SIG-M5 treated with dmso at 0.1 percent for 504 hours (cell line): ENCODE measurements around the gene COL20A1.

ENCODE experiments used
- DNase-seq: peaks from one replicate; lab custom pipeline; 2025; ENCODE audit not compliant: unreplicated experiment; lab: John Stamatoyannopoulos, UW

COL20A1 gene

DNA sequence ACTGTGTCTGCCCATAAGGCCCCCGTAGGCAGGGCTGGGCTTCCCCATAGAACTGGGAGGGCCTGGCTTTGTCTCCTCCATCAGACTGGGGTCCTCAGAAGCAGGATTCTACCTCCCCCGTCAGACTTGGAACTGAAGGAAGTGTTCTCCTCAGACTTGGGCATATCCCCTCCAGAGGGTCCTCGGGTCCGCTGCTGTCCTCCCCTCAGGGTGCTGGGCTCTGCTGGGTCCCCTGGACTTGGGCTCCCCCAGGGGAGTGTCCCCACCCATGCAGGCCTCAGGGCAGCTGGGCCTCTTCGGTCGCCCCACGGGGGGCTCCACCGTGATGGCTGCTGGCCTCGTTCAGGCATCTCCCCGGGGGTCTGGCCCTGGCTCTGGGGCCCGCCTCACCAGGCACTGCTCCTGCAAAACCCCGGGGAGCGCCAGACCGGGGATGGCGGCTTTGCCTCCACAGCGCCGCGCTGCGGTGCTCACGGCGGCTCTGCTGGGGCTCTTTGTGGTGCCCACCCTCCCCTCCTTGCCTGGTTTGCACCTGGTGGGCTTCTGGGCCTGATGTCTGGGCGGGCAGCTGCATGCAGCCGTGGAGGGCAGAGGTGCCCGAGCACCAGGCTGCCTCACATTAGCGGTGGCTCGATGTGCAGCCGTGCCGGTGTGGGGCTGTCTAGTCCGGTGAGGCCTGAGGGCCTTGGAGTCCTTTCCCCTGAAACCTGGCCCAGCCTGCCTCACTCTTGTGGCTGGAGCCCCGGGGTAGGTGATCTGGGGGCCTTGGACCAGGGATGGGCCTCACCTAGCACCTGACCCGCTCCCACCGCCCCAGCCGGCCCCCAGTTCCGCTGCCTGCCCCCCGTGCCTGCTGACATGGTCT lies 13.9 kb downstream of the COL20A1 start:
- no peak for DNase-seq

- DNase-seq, result no peak
These were observed 14.7 kb downstream of the COL20A1 start for GRCh38 chr20:63307538-63308217.

DNA sequence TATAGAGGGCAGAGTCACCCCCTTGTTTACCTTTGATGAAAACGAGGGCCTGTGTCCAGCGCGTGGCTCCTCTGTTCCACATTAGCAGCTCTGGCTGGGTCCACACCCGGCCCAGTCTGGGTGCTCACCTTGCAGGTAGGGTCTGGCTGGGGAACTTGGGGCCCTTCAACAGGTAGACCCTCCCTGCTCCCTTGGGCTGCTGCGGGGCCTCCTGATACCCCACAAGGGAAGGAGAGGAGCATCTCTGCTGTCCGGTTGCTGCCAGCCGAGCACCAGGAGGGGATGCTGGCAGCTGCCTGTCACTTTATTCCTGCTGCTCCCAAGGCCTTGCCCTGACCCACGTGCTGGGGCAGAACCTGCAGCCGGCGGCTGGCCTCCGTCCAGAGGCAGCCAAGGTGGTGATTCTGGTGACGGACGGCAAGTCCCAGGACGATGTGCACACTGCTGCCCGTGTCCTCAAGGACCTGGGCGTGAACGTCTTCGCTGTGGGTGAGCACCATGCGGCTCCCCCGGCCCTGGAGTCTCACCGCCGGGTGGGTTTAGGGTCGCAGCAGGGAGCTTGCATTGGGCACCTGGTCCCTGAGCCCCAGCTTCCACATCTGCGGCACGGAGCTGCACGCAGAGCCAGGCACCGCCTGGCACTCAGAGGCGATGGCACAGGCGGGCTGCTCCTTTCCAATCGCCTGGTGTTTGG lies 15.4 kb downstream of the COL20A1 start:
- no peak for DNase-seq

- DNase-seq, result no peak
These were observed 16.5 kb downstream of the COL20A1 start for GRCh38 chr20:63309261-63310071.

- DNase-seq, result no peak
These were observed 17.4 kb downstream of the COL20A1 start for GRCh38 chr20:63310265-63310991.

- no peak for DNase-seq
These were observed 18.3 kb downstream of the COL20A1 start for GRCh38 chr20:63311186-63311832.

DNA sequence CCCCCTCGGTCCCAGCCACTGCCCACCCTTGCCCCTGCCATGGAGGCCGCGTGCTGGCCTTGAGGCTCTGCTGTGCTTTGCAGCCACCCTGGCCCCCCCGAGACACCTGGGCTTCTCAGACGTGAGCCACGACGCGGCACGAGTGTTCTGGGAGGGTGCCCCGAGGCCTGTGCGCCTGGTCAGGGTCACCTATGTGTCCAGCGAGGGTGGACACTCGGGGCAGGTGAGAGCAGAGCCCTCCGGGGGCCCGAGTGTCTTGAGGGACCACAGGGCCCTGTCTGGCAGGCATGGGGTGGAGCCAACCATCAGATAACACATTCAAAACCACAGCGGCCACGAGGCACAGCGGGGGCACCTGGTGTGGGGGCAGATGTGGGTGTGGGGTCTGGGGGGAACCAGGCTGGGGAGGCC lies 18.9 kb downstream of the COL20A1 start:
- DNase-seq, result no peak

GRCh38 chr20:63312273-63312672 lies 19.3 kb downstream of the COL20A1 start:
- DNase-seq, result no peak

- no peak for DNase-seq
These were observed 19.8 kb downstream of the COL20A1 start for GRCh38 chr20:63312690-63313348.

DNA sequence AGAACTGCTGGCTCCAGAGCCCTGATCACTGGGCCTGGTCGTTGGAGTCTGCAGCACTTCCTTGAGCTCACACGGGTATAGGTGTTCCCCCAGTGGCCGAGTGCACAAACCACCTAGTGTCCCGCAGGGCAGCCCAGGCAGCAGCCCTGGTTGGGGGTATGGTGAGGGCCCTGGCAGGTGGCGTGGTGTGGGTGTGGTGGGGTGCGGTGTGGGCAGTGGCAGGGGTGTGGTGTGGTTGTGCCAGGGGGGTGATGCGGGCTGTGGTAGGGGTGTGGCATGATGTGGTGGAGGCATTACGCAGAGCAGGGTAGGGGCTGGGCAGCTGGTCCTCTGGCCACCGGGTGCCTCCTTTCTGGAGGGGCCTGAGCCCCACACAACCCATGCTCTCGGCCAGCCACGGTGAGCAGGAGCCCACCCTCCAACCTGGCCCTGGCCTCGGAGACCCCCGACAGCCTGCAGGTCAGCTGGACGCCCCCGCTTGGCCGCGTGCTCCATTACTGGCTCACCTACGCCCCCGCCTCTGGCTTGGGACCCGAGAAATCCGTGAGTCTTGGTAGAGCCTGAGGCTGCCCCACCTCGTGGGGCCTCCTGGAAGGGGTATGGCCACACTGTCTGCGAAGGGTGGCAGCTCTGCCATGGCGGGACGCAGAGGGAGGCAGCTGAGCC lies 20.5 kb downstream of the COL20A1 start:
- no peak for DNase-seq

DNA sequence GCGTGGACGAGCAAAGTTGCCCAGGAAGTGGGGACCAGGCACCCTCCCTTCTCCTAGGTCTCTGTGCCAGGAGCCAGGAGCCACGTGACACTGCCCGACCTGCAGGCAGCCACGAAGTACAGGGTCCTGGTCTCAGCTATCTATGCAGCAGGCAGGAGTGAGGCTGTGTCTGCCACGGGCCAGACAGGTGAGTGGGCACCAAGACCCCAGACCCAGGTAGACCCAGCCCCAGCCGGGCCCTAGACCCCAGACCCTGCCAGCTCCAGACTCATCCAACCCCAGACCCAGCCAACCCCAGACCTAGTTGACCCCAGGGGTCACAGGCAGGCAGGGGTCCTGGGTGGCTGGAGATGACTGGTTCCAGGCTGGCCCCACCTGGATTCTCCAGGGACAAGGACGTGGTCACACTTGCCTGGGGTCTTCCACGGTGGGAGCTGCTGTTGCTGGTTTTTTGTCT lies 21.1 kb downstream of the COL20A1 start:
- no peak for DNase-seq

GRCh38 chr20:63314566-63315239 lies 21.7 kb downstream of the COL20A1 start:
- no peak for DNase-seq

DNA sequence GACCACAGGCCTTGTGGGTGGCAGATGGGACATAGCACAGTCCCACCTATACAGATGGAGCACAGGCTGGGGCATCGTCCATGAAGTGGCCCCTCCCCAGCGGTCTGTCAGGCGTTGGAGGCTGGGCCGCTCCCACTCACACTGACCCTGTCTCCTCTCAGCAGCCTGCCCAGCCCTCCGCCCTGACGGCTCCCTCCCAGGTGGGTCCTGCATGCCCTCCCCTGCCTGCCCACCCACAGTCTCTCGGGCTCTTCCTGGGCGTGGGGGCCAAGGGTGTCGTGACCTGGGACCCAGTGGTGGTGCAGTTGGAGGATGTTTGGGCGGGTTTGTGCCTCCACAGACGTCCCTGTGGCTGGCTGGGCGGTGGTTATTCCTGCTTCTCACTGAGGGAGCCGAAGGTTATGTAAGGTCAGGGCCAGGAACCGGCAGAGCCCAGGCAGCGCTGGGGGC lies 22.3 kb downstream of the COL20A1 start:
- DNase-seq, result no peak

DNA sequence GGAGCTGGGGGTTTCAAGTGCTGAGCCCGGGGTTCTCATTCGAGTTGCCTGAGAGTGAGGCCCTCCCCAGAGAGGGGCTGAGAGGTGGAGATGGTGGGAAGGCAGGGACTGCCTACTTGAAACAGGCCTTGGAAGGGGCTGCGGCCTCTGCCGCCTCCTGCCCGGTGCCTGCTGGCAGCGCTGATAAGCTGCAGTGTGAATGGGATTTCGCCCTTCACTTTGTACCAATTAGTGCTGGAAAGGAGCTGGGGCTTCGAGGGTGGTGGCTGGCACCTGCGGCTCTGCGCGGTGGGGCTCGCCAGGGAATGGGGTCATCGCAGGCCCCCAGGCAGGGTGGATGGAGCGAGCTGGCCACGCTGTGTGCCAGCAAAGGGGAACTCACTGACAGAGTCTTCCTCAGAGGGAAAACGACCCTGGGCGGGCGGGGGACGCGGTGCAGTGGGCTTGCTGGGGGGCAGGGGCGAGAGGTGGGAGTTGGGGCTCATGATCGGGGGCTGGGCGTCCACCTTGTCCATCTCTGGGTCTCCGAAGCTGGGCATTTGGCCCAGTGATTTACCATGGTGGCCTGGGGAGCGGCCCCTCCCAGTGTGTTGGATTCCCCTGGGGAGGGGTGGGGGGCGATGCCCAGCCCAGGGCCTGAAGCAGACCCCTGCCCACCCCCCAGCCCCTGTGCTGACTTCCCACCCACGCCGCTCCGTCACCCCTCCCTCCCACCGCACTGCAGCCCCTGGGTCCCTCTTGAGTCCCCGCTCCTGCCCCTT lies 22.9 kb downstream of the COL20A1 start:
- DNase-seq, result no peak

DNA sequence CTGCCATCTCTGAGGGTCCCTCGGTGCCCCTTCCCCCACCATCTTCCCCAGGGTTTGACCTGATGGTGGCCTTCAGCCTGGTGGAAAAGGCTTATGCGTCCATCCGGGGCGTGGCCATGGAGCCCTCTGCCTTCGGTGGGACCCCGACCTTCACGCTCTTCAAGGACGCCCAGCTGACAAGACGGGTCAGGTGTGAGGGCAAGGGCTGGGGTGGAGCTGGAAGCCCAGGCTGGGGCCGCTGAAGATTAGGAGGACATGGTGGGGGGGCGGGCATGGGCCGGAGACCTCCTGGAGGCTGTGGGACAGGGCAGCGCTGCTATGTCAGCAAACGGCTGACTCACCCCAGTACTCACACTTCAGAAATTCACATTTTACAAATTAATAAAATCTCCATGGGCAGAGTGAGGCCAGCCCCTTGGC lies 23.5 kb downstream of the COL20A1 start:
- DNase-seq, result no peak

- no peak for DNase-seq
These were observed 24.1 kb downstream of the COL20A1 start for GRCh38 chr20:63317061-63317460.

GRCh38 chr20:63317601-63318291 lies 24.8 kb downstream of the COL20A1 start:
- no peak for DNase-seq
